Chondrocyte (in vitro differentiated cells): ENCODE measurements around the gene ANO2. TPM values are rescaled to one million over a fixed set of nuclear protein-coding genes. Genes with fewer than 3 reads are reported as not detected.

Experiments
- DNase-seq: peaks from one replicate; pipeline ENCODE4 v3.0.0; 2021; ENCODE audit warnings: mixed read lengths, low spot score
- H3K27ac Mint-ChIP-seq: one replicate; pipeline ENCODE4 v1.8.0; 2021; ENCODE audit warnings: mild to moderate bottlenecking, moderate library complexity, mixed read lengths; ENCODE audit not compliant: unreplicated experiment
- H3K27me3 Mint-ChIP-seq: 2 replicates; pipeline ENCODE4 v1.8.0; 2021; ENCODE audit warnings: low read depth, mixed read lengths
- H3K36me3 Mint-ChIP-seq: 2 replicates; pipeline ENCODE4 v1.8.0; 2021; ENCODE audit warnings: low read depth, mixed read lengths
- H3K4me1 Mint-ChIP-seq: 2 replicates; pipeline ENCODE4 v1.8.0; 2021; ENCODE audit warnings: low read depth, mild to moderate bottlenecking, mixed read lengths
- H3K4me3 Mint-ChIP-seq: one replicate; pipeline ENCODE4 v1.8.0; 2021; ENCODE audit warnings: mild to moderate bottlenecking, moderate library complexity, mixed read lengths; ENCODE audit not compliant: unreplicated experiment
- H3K9me3 Mint-ChIP-seq: 2 replicates; pipeline ENCODE4 v1.8.0; 2021; ENCODE audit warnings: low read depth, mixed read lengths
- total RNA-seq: library from RNA; stranded (reverse); gene quantifications from 3 replicates; pipeline ENCODE4 v1.2.1, GENCODE V29; 2021
- TF ChIP-seq, protein P1 (sequence below): fragments of 200-600 bp; sonication (generic); IDR thresholded peaks from 2 replicates; pipeline ENCODE4 v1.5.0; 2021; ENCODE audit warnings: antibody characterized with exemption, mild to moderate bottlenecking, moderate library complexity

Gene ANO2
- total RNA-seq, 1 donor from 2014 or later: 0.47 TPM

DNA sequence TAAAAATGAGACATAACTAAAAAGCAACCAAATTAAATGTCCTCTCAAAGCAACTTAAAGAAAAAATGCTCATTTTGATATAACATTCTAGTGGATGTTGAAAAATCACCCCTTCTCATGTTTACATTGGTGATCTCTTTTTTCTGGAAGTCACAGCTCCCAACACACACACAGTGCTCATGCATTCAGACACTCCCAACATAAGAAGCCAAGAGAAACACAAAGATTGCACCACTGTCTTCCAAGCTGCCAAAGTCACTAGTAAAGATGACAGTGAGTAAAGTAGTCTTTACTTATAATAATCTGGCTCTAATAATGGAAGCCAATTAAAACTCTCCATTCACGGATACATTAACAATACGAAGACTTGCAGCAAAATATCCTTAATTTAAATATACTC lies 294.8 kb downstream of the ANO2 start:
- Mint-ChIP-seq H3K4me3 (no peak overlapping the region), H3K4me1 (peaks cover 6% of the 10 kb centered on the region), H3K27ac (no peak overlapping the region), H3K9me3 (no peaks in the 10 kb centered on the region), H3K36me3 (no peaks in the 10 kb centered on the region), H3K27me3 (peaks cover 23% of the 10 kb centered on the region)
- TF ChIP-seq, protein P1, sequence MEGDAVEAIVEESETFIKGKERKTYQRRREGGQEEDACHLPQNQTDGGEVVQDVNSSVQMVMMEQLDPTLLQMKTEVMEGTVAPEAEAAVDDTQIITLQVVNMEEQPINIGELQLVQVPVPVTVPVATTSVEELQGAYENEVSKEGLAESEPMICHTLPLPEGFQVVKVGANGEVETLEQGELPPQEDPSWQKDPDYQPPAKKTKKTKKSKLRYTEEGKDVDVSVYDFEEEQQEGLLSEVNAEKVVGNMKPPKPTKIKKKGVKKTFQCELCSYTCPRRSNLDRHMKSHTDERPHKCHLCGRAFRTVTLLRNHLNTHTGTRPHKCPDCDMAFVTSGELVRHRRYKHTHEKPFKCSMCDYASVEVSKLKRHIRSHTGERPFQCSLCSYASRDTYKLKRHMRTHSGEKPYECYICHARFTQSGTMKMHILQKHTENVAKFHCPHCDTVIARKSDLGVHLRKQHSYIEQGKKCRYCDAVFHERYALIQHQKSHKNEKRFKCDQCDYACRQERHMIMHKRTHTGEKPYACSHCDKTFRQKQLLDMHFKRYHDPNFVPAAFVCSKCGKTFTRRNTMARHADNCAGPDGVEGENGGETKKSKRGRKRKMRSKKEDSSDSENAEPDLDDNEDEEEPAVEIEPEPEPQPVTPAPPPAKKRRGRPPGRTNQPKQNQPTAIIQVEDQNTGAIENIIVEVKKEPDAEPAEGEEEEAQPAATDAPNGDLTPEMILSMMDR: no peak
- no peak for DNase-seq

DNA sequence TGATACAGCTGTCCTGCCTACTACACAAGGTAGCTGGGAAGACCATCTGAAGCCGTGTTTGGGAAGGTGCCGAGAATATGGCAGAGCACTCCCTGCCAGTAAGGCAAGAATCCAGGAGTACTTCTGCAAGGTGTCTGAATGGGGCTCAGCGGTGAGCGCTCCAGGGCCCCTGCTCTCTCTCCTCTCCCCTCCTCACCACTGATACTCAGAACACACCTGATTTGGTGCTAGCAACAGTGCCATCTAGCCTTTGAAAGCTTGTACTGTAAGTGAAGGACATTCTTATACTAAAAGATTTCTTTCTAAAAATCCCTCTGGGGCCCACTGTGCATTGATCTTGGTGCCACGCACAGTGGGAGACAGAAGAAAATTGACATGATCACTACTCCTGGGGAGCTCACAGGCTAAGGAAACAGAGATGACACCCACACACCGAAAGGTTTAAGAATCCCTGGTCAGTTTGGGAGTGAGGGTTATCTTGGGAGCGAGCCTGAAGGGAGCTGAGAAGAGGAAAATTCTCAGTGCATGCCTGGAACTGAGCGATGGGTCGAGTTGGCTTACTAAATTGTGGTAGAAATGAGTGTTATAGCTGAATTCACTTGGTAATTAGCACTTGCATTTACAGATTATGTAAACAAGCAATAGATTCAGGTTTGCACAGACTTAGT lies 296.2 kb downstream of the ANO2 start:
- H3K4me3 Mint-ChIP-seq: no peak overlapping the region
- TF ChIP-seq, protein P1: peak; percentile 82
- H3K27me3 Mint-ChIP-seq: peaks cover 23% of the 10 kb centered on the region
- no peaks in the 10 kb centered on the region for H3K9me3 Mint-ChIP-seq
- no peak overlapping the region for H3K27ac Mint-ChIP-seq
- peaks cover 6% of the 10 kb centered on the region for H3K4me1 Mint-ChIP-seq
- no peak for DNase-seq
- H3K36me3 Mint-ChIP-seq: no peaks in the 10 kb centered on the region

DNA sequence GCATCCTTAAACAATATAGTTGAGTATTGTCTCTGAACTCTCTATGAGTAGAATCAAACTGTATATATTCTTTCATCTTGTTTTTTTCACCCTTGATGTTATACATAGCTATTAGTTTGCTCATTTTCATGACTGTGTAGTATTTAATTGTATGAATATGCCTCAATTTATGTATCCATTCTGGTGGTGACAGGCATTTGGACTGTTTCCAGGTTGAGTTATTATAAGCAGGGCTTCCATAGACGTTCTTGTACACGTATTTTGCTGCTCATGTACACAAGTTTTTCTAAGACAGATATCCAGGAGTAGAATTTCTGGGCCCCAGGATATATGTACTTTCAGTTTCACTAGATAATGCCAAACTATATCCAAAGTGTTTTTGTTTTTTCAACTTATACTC lies 301.8 kb downstream of the ANO2 start:
- Mint-ChIP-seq H3K27me3 (peaks cover 33% of the 10 kb centered on the region), H3K36me3 (peaks cover 2% of the 10 kb centered on the region), H3K9me3 (no peaks in the 10 kb centered on the region), H3K4me1 (no peaks in the 10 kb centered on the region), H3K4me3 (no peak overlapping the region), H3K27ac (no peak overlapping the region)
- TF ChIP-seq, protein P1: no peak
- no peak for DNase-seq

DNA sequence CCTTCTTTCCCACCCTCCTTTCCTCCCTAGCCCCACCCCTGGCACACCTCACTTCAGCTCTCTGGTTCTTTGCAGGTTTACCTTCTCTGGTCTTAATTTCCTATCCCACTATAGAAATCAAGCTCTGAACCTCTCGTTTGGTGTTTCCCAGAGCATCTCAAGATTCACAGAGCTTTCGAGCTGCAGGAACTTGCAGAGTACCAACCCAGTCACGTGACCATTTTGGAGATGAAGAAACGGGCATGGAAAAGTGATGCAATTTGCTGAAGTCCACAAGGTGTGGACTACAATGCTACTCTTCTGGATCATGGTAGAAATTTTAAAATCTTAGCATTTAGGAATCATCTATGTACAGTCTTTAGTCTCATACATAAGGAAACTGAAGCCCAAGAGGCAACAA lies 307.4 kb downstream of the ANO2 start:
- TF ChIP-seq, protein P1: no peak
- Mint-ChIP-seq H3K9me3 (no peaks in the 10 kb centered on the region), H3K4me3 (no peak overlapping the region), H3K4me1 (no peaks in the 10 kb centered on the region), H3K27ac (no peak overlapping the region), H3K36me3 (peaks cover 2% of the 10 kb centered on the region), H3K27me3 (peaks cover 28% of the 10 kb centered on the region)
- DNase-seq: no peak

DNA sequence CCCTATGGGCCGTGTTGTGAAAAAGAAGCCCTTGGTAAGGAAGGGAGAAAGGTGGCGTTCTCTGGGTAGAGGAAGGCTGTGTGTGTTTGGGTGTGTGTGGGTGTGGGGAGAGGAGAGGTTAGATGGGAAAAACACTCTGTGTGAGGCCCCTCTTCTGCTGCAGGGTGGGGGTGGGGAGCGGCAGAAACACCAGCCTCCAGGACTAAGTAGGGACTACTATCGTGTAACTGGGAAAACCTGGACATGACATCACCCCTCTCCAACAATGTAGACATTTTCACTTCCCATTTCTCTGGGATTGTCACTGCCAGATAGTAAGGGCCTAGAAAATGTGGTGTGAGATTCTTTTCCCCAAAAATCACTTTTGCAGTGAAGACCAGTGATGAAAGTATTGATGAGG lies 308.2 kb downstream of the ANO2 start:
- TF ChIP-seq, protein P1: no peak
- H3K4me1 Mint-ChIP-seq: no peaks in the 10 kb centered on the region
- H3K36me3 Mint-ChIP-seq: peaks cover 2% of the 10 kb centered on the region
- no peak overlapping the region for H3K4me3 Mint-ChIP-seq
- H3K9me3 Mint-ChIP-seq: no peaks in the 10 kb centered on the region
- no peak for DNase-seq
- no peak overlapping the region for H3K27ac Mint-ChIP-seq
- peaks cover 23% of the 10 kb centered on the region for H3K27me3 Mint-ChIP-seq
